ENCODE data around the gene ACTN1.

- no peak for TF ChIP-seq CTCF (IDR thresholded peaks at IDR 0.05)
- TF ChIP-seq POLR2A (IDR thresholded peaks at IDR 0.05): no peak
These were observed 105.7 kb downstream of the ACTN1 start for GRCh38 chr14:68873376-68873775.

Data from lower leg skin (tissue), 3 donors.